ENCODE measurements around the gene ORAI2. TPM values are rescaled to one million over a fixed set of nuclear protein-coding genes. Genes with fewer than 3 reads are reported as not detected.

The ORAI2 gene
- total and polyA plus RNA-seq, 2 donors (not counting 3 experiments of a cell fraction or from before 2014, with no cell fraction given), result 84.1 to 99.1 TPM

DNA sequence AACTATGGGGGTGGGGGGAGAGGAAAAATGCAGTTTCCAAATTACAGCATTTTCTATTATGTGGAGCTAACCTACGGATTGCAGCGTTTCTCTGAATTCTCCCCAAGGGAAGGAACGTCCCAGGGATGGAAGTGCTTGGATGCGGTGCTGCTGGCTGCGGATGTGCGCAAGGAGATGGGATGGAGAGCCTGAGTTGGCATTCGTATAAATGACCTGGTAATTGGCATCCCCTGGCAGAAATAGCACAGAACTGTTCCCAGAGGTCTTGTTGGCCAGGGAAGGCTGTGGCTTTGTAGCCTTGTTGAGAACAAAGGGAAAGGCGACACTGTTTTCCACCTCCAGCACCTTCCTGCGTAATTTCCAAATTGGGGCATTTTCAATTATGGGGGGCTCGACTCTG is 2.7 kb downstream of the ORAI2 start:
- no TSS peak for BruUV-seq (replicated peaks)
- Histone ChIP-seq H3K36me3 (ENCODE audit: control insufficient read depth in 2 of 2, extremely low read depth in 1 of 2, insufficient read depth in 2 of 2, low read length in 2 of 2) (peaks cover 2% of the 10 kb centered on the region in 2 experiments), H3K9me3 (replicated peaks; ENCODE audit: control insufficient read depth, insufficient read depth, low read length) (no peaks in the 10 kb centered on the region), H3K9ac (replicated peaks; ENCODE audit: extremely low read depth, insufficient read depth, low read length) (no peak overlapping the region), H3K79me2 (ENCODE audit: control insufficient read depth, insufficient read depth, low read length) (peaks cover 19% of the 10 kb centered on the region), H4K20me1 (replicated peaks; ENCODE audit: control insufficient read depth, extremely low read depth, insufficient read depth, low read length) (no peaks in the 10 kb centered on the region), H3K9me1 (replicated peaks; ENCODE audit: control insufficient read depth, extremely low read depth, insufficient read depth, low read length) (no peaks in the 10 kb centered on the region), H3K4me3 (replicated peaks in 1 of 3; ENCODE audit: insufficient read depth in 1 of 3, low read depth in 1 of 3, low read length in 3 of 3) (no peak overlapping the region), H3K27ac (ENCODE audit: insufficient read depth, low read depth, low read length) (no peak overlapping the region), H3K4me2 (ENCODE audit: insufficient read depth, low read length) (no peak overlapping the region), H3K27me3 (ENCODE audit: control insufficient read depth in 2 of 2, insufficient read depth in 2 of 2, low read length in 2 of 2) (no peaks in the 10 kb centered on the region), H2AFZ (ENCODE audit: low read depth, low read length) (no peak overlapping the region), H3K4me1 (ENCODE audit: control insufficient read depth, extremely low read depth, insufficient read depth, low read length) (peaks cover 19% of the 10 kb centered on the region)
- ChIA-PET POLR2A (no interaction called here), CTCF (no interaction called here)
- DNase-seq (ENCODE audit: low read depth, low spot score) (no peak), FAIRE-seq (no peak)
- intact Hi-C loops (cut with micrococcal nuclease) (no loop called here), dilution Hi-C loops (cut with MboI; ENCODE audit: extremely low pct_ligation_motif_present, low sequenced_read_pairs) (no loop called here)
- no peak for TF ChIP-seq MYC (IDR thresholded peaks at IDR 0.05; ENCODE audit: low read depth, low read length)
- TF ChIP-seq, protein P1, sequence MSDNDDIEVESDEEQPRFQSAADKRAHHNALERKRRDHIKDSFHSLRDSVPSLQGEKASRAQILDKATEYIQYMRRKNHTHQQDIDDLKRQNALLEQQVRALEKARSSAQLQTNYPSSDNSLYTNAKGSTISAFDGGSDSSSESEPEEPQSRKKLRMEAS (IDR thresholded peaks at IDR 0.05; ENCODE audit: insufficient read depth, insufficient read length), result no peak
- TF ChIP-seq FOS (IDR thresholded peaks at IDR 0.05; ENCODE audit: borderline replicate concordance, insufficient read depth, low read length), result no peak
- TF ChIP-seq GATA2 (IDR thresholded peaks at IDR 0.05; ENCODE audit: insufficient read depth, insufficient read length, low read depth, low read length), result no peak
- TF ChIP-seq POLR2A (IDR thresholded peaks at IDR 0.05; ENCODE audit: low read depth, low read length), result no peak
- no peak for TF ChIP-seq JUN (IDR thresholded peaks at IDR 0.05; ENCODE audit: borderline replicate concordance, insufficient read depth, insufficient read length, low read depth)
- TF ChIP-seq POLR2AphosphoS5 (IDR thresholded peaks at IDR 0.05; ENCODE audit: insufficient read depth, low read depth, low read length), result no peak
- no peak for TF ChIP-seq EZH2 (IDR thresholded peaks at IDR 0.05; ENCODE audit: borderline replicate concordance, low read depth, low read length, severe bottlenecking)
- TF ChIP-seq, protein P2, sequence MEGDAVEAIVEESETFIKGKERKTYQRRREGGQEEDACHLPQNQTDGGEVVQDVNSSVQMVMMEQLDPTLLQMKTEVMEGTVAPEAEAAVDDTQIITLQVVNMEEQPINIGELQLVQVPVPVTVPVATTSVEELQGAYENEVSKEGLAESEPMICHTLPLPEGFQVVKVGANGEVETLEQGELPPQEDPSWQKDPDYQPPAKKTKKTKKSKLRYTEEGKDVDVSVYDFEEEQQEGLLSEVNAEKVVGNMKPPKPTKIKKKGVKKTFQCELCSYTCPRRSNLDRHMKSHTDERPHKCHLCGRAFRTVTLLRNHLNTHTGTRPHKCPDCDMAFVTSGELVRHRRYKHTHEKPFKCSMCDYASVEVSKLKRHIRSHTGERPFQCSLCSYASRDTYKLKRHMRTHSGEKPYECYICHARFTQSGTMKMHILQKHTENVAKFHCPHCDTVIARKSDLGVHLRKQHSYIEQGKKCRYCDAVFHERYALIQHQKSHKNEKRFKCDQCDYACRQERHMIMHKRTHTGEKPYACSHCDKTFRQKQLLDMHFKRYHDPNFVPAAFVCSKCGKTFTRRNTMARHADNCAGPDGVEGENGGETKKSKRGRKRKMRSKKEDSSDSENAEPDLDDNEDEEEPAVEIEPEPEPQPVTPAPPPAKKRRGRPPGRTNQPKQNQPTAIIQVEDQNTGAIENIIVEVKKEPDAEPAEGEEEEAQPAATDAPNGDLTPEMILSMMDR (IDR thresholded peaks at IDR 0.05; ENCODE audit: extremely low read depth in 1 of 2, insufficient read depth in 1 of 2, low read depth in 1 of 2, low read length in 2 of 2), result no peak

Measured in endothelial cell of umbilical vein (primary cell).